Endodermal cell (in vitro differentiated cells): ENCODE results near the gene EMC9. TPM values are rescaled to one million over a fixed set of nuclear protein-coding genes. Genes with fewer than 3 reads are reported as not detected.

Experiments
- DNase-seq: peaks from one replicate; pipeline ENCODE4 v3.0.0-alpha.2; 2017
- H3K27ac ChIP-seq: 2 replicates; pipeline ENCODE4 v1.5.1; 2013; ENCODE audit warnings: mild to moderate bottlenecking, low read depth, low read length, moderate library complexity
- H3K27me3 ChIP-seq: 2 replicates; pipeline ENCODE4 v1.6.1; 2013; ENCODE audit warnings: mild to moderate bottlenecking, low read length, moderate library complexity; ENCODE audit not compliant: insufficient read depth, control insufficient read depth, poor library complexity, severe bottlenecking
- H3K36me3 ChIP-seq: 2 replicates; pipeline ENCODE4 v1.7.0; 2013; ENCODE audit warnings: mild to moderate bottlenecking, low read length, moderate library complexity; ENCODE audit not compliant: control insufficient read depth, insufficient read depth
- H3K4me1 ChIP-seq: one replicate; pipeline ENCODE4 v1.7.0; 2013; ENCODE audit warnings: low read length; ENCODE audit not compliant: control insufficient read depth, insufficient read depth
- H3K4me3 ChIP-seq: 2 replicates; pipeline ENCODE4 v1.5.1; 2013; ENCODE audit warnings: mild to moderate bottlenecking, low read length, moderate library complexity
- H3K9ac ChIP-seq: 2 replicates; pipeline ENCODE4 v1.6.1; 2013; ENCODE audit warnings: mild to moderate bottlenecking, low read length, moderate library complexity; ENCODE audit not compliant: poor library complexity, severe bottlenecking; ENCODE audit errors: extremely low read depth
- H3K9me3 ChIP-seq: 2 replicates; pipeline ENCODE4 v1.6.1; 2013; ENCODE audit warnings: mild to moderate bottlenecking, low read length, moderate library complexity; ENCODE audit not compliant: control insufficient read depth
- H3K27ac Mint-ChIP-seq: 2 replicates; pipeline ENCODE4 v1.8.0; 2020; ENCODE audit warnings: mixed read lengths
- H3K27me3 Mint-ChIP-seq: 2 replicates; pipeline ENCODE4 v1.8.0; 2021; ENCODE audit warnings: mild to moderate bottlenecking, mixed read lengths; ENCODE audit not compliant: insufficient read depth
- H3K36me3 Mint-ChIP-seq: 2 replicates; pipeline ENCODE4 v1.8.0; 2020; ENCODE audit warnings: low read depth, mixed read lengths
- H3K4me1 Mint-ChIP-seq: 2 replicates; pipeline ENCODE4 v1.8.0; 2020; ENCODE audit warnings: mixed read lengths
- H3K4me3 Mint-ChIP-seq: 2 replicates; pipeline ENCODE4 v1.8.0; 2020; ENCODE audit warnings: mild to moderate bottlenecking, moderate library complexity, mixed read lengths
- H3K9me3 Mint-ChIP-seq: 2 replicates; pipeline ENCODE4 v1.8.0; 2020; ENCODE audit warnings: mild to moderate bottlenecking, mixed read lengths
- CTCF ChIP-seq: fragments of 200-600 bp; sonication (generic); conservative IDR thresholded peaks from 2 replicates; pipeline ENCODE4 v1.5.0; 2021; ENCODE audit warnings: antibody characterized with exemption, mild to moderate bottlenecking
- WGBS, 2 experiments: methylation state at CpG; one replicate each; pipeline versions ENCODE4 v1.1.5 to v1.1.7; 2013; ENCODE audit warnings: missing lambda C conversion rate in 2 of 2, mixed read lengths in 1 of 2; ENCODE audit not compliant: insufficient coverage in 1 of 2, insufficient read length in 1 of 2; 5-methylcytosine and 5-hydroxymethylcytosine counted together
- total RNA-seq, 2 donors: library from RNA; stranded (reverse); fragmentation: NEBNext Ultra II Directional in 1 of 2; extraction: Animal tissue kit (Norgen Biotek cat#: 25700) in 1 of 2; gene quantifications; 2 replicates in 1 of 2; 3 replicates in 1 of 2; pipeline ENCODE4 v1.2.1, GENCODE V29; 2021

The EMC9 gene
- total RNA-seq, 2 donors from 2014 or later: 34.0 to 39.5 TPM

DNA sequence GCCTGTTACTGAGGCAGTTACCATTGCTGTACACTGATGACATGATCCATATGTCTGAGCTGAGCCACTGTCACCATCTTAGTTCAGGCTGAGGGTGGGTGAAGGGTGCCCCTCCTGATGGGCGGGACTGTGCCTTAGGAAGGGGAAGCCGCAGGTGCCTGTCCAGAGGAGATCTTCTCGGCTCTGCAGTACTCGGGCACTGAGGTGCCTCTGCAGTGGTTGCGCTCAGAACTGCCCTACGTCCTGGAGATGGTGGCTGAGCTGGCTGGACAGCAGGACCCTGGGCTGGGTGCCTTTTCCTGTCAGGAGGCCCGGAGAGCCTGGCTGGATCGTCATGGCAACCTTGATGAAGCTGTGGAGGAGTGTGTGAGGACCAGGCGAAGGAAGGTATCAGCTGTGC is 9.6 kb upstream of the EMC9 start:
- Mint-ChIP-seq H3K4me3 (no peak overlapping the region), H3K4me1 (peaks cover 12% of the 10 kb centered on the region), H3K36me3 (peaks cover 57% of the 10 kb centered on the region), H3K9me3 (no peaks in the 10 kb centered on the region), H3K27me3 (no peaks in the 10 kb centered on the region), H3K27ac (no peak overlapping the region)
- H3K36me3 ChIP-seq: peaks cover 59% of the 10 kb centered on the region
- DNase-seq: no peak
- H3K27me3 ChIP-seq: no peaks in the 10 kb centered on the region
- no peak overlapping the region for H3K4me3 ChIP-seq
- 92 to 94% methylated on average over 4 to 9 of the region's 9 CpGs for WGBS, 2 experiments
- no peak for TF ChIP-seq CTCF
- H3K9me3 ChIP-seq: no peaks in the 10 kb centered on the region
- peaks cover 6% of the 10 kb centered on the region for H3K4me1 ChIP-seq
- no peak overlapping the region for H3K27ac ChIP-seq
- no peak overlapping the region for H3K9ac ChIP-seq

GRCh38 chr14:24150567-24150966 is 9.2 kb upstream of the EMC9 start:
- peaks cover 53% of the 10 kb centered on the region for H3K36me3 Mint-ChIP-seq
- no peaks in the 10 kb centered on the region for H3K27me3 ChIP-seq
- H3K4me3 ChIP-seq: no peak overlapping the region
- TF ChIP-seq CTCF: no peak
- peaks cover 6% of the 10 kb centered on the region for H3K4me1 ChIP-seq
- H3K27me3 Mint-ChIP-seq: no peaks in the 10 kb centered on the region
- WGBS, 2 experiments: 97 to 99% methylated on average over 7 to 9 of the region's 9 CpGs
- peaks cover 55% of the 10 kb centered on the region for H3K36me3 ChIP-seq
- no peaks in the 10 kb centered on the region for H3K9me3 ChIP-seq
- H3K9me3 Mint-ChIP-seq: no peaks in the 10 kb centered on the region
- no peak overlapping the region for H3K4me3 Mint-ChIP-seq
- DNase-seq: no peak
- H3K27ac ChIP-seq: no peak overlapping the region
- H3K27ac Mint-ChIP-seq: no peak overlapping the region
- no peak overlapping the region for H3K9ac ChIP-seq
- peaks cover 16% of the 10 kb centered on the region for H3K4me1 Mint-ChIP-seq

GRCh38 chr14:24150061-24150460 is 8.7 kb upstream of the EMC9 start:
- H3K4me1 Mint-ChIP-seq: peaks cover 20% of the 10 kb centered on the region
- peaks cover 6% of the 10 kb centered on the region for H3K4me1 ChIP-seq
- peaks cover 48% of the 10 kb centered on the region for H3K36me3 Mint-ChIP-seq
- no peak overlapping the region for H3K4me3 Mint-ChIP-seq
- H3K27ac ChIP-seq: no peak overlapping the region
- H3K27ac Mint-ChIP-seq: no peak overlapping the region
- H3K9me3 ChIP-seq: no peaks in the 10 kb centered on the region
- peaks cover 50% of the 10 kb centered on the region for H3K36me3 ChIP-seq
- H3K9me3 Mint-ChIP-seq: no peaks in the 10 kb centered on the region
- no peak for DNase-seq
- H3K27me3 Mint-ChIP-seq: no peaks in the 10 kb centered on the region
- H3K9ac ChIP-seq: no peak overlapping the region
- H3K4me3 ChIP-seq: no peak overlapping the region
- no peaks in the 10 kb centered on the region for H3K27me3 ChIP-seq
- no peak for TF ChIP-seq CTCF
- WGBS, 2 experiments: 86 to 94% methylated on average over 6 to 9 of the region's 9 CpGs
